ENCODE results near the gene INCA1. TPM values are rescaled to one million over a fixed set of nuclear protein-coding genes. Genes with fewer than 3 reads are reported as not detected.

The INCA1 gene
- total RNA-seq, 4 donors from 2014 or later: 3.4 TPM; not detected in 3

- Histone ChIP-seq H3K4me3 (no peak overlapping the region), H3K27ac (no peak overlapping the region), H3K27me3 (no peaks in the 10 kb centered on the region), H3K36me3 (no peaks in the 10 kb centered on the region), H3K4me1 (no peaks in the 10 kb centered on the region), H3K9me3 (no peaks in the 10 kb centered on the region)
- intact Hi-C loops (cut with DNase I; ENCODE audit: low total_unique reads): no loop called here
- TF ChIP-seq, protein P1, sequence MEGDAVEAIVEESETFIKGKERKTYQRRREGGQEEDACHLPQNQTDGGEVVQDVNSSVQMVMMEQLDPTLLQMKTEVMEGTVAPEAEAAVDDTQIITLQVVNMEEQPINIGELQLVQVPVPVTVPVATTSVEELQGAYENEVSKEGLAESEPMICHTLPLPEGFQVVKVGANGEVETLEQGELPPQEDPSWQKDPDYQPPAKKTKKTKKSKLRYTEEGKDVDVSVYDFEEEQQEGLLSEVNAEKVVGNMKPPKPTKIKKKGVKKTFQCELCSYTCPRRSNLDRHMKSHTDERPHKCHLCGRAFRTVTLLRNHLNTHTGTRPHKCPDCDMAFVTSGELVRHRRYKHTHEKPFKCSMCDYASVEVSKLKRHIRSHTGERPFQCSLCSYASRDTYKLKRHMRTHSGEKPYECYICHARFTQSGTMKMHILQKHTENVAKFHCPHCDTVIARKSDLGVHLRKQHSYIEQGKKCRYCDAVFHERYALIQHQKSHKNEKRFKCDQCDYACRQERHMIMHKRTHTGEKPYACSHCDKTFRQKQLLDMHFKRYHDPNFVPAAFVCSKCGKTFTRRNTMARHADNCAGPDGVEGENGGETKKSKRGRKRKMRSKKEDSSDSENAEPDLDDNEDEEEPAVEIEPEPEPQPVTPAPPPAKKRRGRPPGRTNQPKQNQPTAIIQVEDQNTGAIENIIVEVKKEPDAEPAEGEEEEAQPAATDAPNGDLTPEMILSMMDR (IDR thresholded peaks at IDR 0.05): no peak
- no peak for TF ChIP-seq POLR2A (IDR thresholded peaks at IDR 0.05)
- no peak for DNase-seq
Observed at GRCh38 chr17:4960279-4960922, 36.9 kb downstream of the INCA1 start.

DNA sequence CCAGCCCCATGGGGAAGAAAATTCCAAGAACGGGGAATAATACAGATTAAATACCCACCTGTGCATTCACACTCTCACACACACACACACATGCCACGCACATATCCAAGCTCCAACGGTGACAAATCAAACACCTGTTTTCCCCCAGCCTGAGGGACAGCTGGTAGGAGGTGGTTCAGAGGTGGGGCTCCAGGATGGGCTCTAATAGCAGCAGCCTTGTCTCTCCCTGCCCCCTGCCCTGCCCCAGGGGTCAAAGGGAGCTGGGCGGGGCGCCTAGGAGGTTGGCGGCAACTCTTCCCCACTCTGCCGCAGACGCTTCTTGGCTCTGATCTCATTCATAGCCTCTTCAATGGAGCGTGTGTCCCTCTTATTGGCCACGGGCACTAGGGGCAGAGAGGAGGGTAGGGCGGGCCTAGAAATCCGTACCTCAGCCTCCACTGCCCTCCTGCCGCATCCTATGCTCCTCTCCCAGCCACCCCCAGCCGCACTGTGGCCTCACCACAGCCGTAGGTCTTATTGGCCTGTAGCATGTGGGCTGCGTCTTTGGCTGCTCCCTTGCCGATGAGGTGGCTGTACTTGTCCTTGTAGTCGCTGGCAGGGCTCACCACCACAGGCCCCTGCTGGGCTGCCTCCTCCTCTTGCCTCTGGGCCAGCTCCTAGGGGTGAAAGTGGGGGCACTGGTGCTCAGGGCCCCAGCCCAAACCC is 37.9 kb downstream of the INCA1 start:
- Histone ChIP-seq H3K4me1 (no peaks in the 10 kb centered on the region), H3K9me3 (no peaks in the 10 kb centered on the region), H3K36me3 (no peaks in the 10 kb centered on the region), H3K27ac (no peak overlapping the region), H3K27me3 (no peaks in the 10 kb centered on the region), H3K4me3 (no peak overlapping the region)
- DNase-seq: no peak
- intact Hi-C loops (cut with DNase I; ENCODE audit: low total_unique reads): no loop called here
- TF ChIP-seq POLR2A (IDR thresholded peaks at IDR 0.05): no peak
- TF ChIP-seq, protein P1 (IDR thresholded peaks at IDR 0.05): no peak

- Histone ChIP-seq H3K4me3 (no peak overlapping the region), H3K36me3 (no peaks in the 10 kb centered on the region), H3K27me3 (no peaks in the 10 kb centered on the region), H3K9me3 (no peaks in the 10 kb centered on the region), H3K27ac (no peak overlapping the region), H3K4me1 (no peaks in the 10 kb centered on the region)
- intact Hi-C loops (cut with DNase I; ENCODE audit: low total_unique reads): no loop called here
- no peak for DNase-seq
- no peak for TF ChIP-seq POLR2A (IDR thresholded peaks at IDR 0.05)
Observed at GRCh38 chr17:4958102-4958501, 39.2 kb downstream of the INCA1 start.

DNA sequence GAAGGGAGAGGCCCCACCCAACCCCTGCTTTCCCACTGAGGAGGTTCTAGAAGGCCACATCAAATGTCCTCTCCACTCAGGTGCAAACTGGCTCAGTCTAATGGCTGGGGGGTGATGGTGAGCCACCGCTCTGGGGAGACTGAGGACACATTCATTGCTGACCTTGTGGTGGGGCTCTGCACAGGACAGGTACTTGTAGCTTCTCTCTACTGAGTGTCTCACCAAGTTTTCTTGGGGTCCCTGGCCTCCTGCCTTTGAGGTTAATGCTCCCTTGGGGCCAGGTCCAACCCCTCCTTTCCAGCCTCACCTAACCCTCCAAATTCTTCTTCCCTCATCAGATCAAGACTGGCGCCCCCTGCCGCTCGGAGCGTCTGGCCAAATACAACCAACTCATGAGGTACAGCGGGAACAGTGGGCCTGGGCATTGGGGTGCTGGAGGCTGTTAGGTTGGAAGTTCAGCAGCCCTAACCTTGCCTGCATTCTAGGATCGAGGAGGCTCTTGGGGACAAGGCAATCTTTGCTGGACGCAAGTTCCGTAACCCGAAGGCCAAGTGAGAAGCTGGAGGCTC is 40.7 kb downstream of the INCA1 start:
- DNase-seq: no peak
- Histone ChIP-seq H3K9me3 (no peaks in the 10 kb centered on the region), H3K4me1 (no peaks in the 10 kb centered on the region), H3K27me3 (no peaks in the 10 kb centered on the region), H3K27ac (no peak overlapping the region), H3K36me3 (no peaks in the 10 kb centered on the region), H3K4me3 (no peak overlapping the region)
- intact Hi-C loops (cut with DNase I; ENCODE audit: low total_unique reads): no loop called here
- TF ChIP-seq, protein P1 (IDR thresholded peaks at IDR 0.05): no peak
- no peak for TF ChIP-seq POLR2A (IDR thresholded peaks at IDR 0.05)

GRCh38 chr17:4955091-4955490 is 42.2 kb downstream of the INCA1 start:
- H3K9me3 ChIP-seq: no peaks in the 10 kb centered on the region
- no peak overlapping the region for H3K4me3 ChIP-seq
- H3K27ac ChIP-seq: no peak overlapping the region
- intact Hi-C loops (cut with DNase I; ENCODE audit: low total_unique reads): no loop called here
- no peaks in the 10 kb centered on the region for H3K27me3 ChIP-seq
- DNase-seq: no peak
- H3K36me3 ChIP-seq: no peaks in the 10 kb centered on the region
- TF ChIP-seq POLR2A (IDR thresholded peaks at IDR 0.05): no peak
- TF ChIP-seq, protein P1 (IDR thresholded peaks at IDR 0.05): no peak
- no peaks in the 10 kb centered on the region for H3K4me1 ChIP-seq
